SK-N-SH (cell line): ENCODE results near the gene SLC12A7. TPM values are rescaled to one million over a fixed set of nuclear protein-coding genes. Genes with fewer than 3 reads are reported as not detected.

ENCODE experiments used
- CTCF ChIA-PET: fragments of 300-600, 350-600 bp; formaldehyde crosslinking; extraction: SDS; loops from one replicate; lab custom pipeline; 2021; lab: Yijun Ruan, JAX
- POLR2A ChIA-PET: fragments of 350-600 bp; sonication (Branson Sonifier 250); formaldehyde crosslinking; extraction: SDS; loops from one replicate; lab custom pipeline; 2020; ENCODE audit warnings: antibody characterized with exemption, inconsistent platforms; lab: Yijun Ruan, JAX
- DNase-seq: peaks from one replicate; pipeline ENCODE4 v3.0.0; 2012
- H2AFZ ChIP-seq: fragments of 200-600 bp; sonication (generic); 2 replicates; pipeline ENCODE4 v1.8.1; 2016; ENCODE audit warnings: antibody characterized with exemption, mild to moderate bottlenecking, low read depth
- H3F3A ChIP-seq: fragments of 200-600 bp; sonication (generic); replicated peaks from 2 replicates; pipeline ENCODE3; 2016; ENCODE audit warnings: antibody characterized with exemption, mild to moderate bottlenecking; ENCODE audit not compliant: insufficient read depth
- H3K27ac ChIP-seq, 2 experiments: fragments of 200-500 bp in 1 of 2; fragments of 200-600 bp in 1 of 2; sonication (Bioruptor generic) in 1 of 2; sonication (generic), shearing (Covaris generic) in 1 of 2; 2 replicates each; pipeline versions ENCODE4 v1.5.1 to v1.6.1; 2014 to 2016; ENCODE audit warnings: low read depth in 2 of 2, inconsistent platforms in 1 of 2, low read length in 1 of 2, mild to moderate bottlenecking in 1 of 2, mixed read lengths in 1 of 2
- H3K27me3 ChIP-seq: fragments of 200-600 bp; sonication (generic), shearing (Covaris generic); 2 replicates; pipeline ENCODE4 v1.6.1; 2016; ENCODE audit warnings: mixed run types; ENCODE audit not compliant: insufficient read depth
- H3K36me3 ChIP-seq, 2 experiments: fragments of 200-500 bp in 1 of 2; fragments of 200-600 bp in 1 of 2; sonication (Bioruptor generic) in 1 of 2; sonication (generic) in 1 of 2; replicated peaks in 1 of 2; 2 replicates each; pipeline versions ENCODE3 to v1.5.1; 2014 to 2016; ENCODE audit warnings: low read length in 1 of 2, mild to moderate bottlenecking in 1 of 2; ENCODE audit not compliant: insufficient read depth in 2 of 2, control insufficient read depth in 1 of 2
- H3K4me1 ChIP-seq, 2 experiments: fragments of 200-500 bp in 1 of 2; fragments of 200-600 bp in 1 of 2; sonication (Bioruptor generic) in 1 of 2; sonication (generic), shearing (Covaris generic) in 1 of 2; 2 replicates each; pipeline versions ENCODE4 v1.5.1 to v1.6.1; 2014 to 2016; ENCODE audit warnings: low read depth in 1 of 2, low read length in 1 of 2, mixed run types in 1 of 2; ENCODE audit not compliant: insufficient read depth in 2 of 2, control insufficient read depth in 1 of 2
- H3K4me2 ChIP-seq: fragments of 200-600 bp; sonication (generic), shearing (Covaris generic); 2 replicates; pipeline ENCODE4 v1.6.1; 2017; ENCODE audit warnings: mixed run types
- H3K4me3 ChIP-seq, 2 experiments: fragments of 200-500 bp in 1 of 2; fragments of 200-600 bp in 1 of 2; sonication (Bioruptor generic) in 1 of 2; sonication (generic), shearing (Covaris generic) in 1 of 2; 2 replicates each; pipeline versions ENCODE4 v1.5.1 to v1.8.1; 2014 to 2016; ENCODE audit warnings: low read depth in 2 of 2, inconsistent platforms in 1 of 2, low read length in 1 of 2, mild to moderate bottlenecking in 1 of 2, mixed read lengths in 1 of 2, moderate library complexity in 1 of 2
- H3K79me2 ChIP-seq: fragments of 200-600 bp; sonication (generic); 2 replicates; pipeline ENCODE4 v1.8.1; 2017; ENCODE audit warnings: mild to moderate bottlenecking; ENCODE audit not compliant: insufficient read depth
- H3K9ac ChIP-seq: fragments of 200-600 bp; sonication (generic); 2 replicates; pipeline ENCODE4 v1.6.1; 2017; ENCODE audit warnings: mixed run types
- H3K9me2 ChIP-seq: fragments of 200-600 bp; sonication (generic); 2 replicates; pipeline ENCODE4 v1.6.1; 2017; ENCODE audit warnings: mixed run types
- H3K9me3 ChIP-seq: fragments of 200-600 bp; sonication (generic); 2 replicates; pipeline ENCODE4 v1.6.1; 2017; ENCODE audit warnings: mixed run types, mild to moderate bottlenecking, moderate library complexity
- H4K20me1 ChIP-seq: fragments of 200-600 bp; sonication (generic); 2 replicates; pipeline ENCODE4 v1.6.1; 2017; ENCODE audit warnings: mild to moderate bottlenecking, mixed run types; ENCODE audit not compliant: insufficient read depth
- CTCF ChIP-seq: fragments of 200-600 bp; sonication (generic); IDR thresholded peaks from 2 replicates; pipeline ENCODE4 v1.6.1; 2017; ENCODE audit warnings: antibody characterized with exemption, mild to moderate bottlenecking, moderate library complexity
- ELF1 ChIP-seq: IDR thresholded peaks from 2 replicates; pipeline ENCODE4 v1.4.0; 2012
- EP300 ChIP-seq, 2 experiments: IDR thresholded peaks; 2 replicates each; pipeline versions ENCODE4 v1.4.0 to v1.6.1; 2012; ENCODE audit warnings: borderline replicate concordance in 1 of 2, low read depth in 1 of 2, low read length in 1 of 2
- FOSL2 ChIP-seq: IDR thresholded peaks from 2 replicates; pipeline ENCODE4 v1.4.0; 2012; ENCODE audit warnings: low read depth, mild to moderate bottlenecking, moderate library complexity, borderline replicate concordance
- FOXJ3 ChIP-seq: sonication (generic); formaldehyde crosslinking; IDR thresholded peaks from 2 replicates; pipeline ENCODE4 v1.5.1; 2020; ENCODE audit warnings: mild to moderate bottlenecking, missing genetic modification reagents
- IRF3 ChIP-seq: fragments of 150-350 bp; IDR thresholded peaks from 2 replicates; pipeline ENCODE4 v1.6.1; 2016; ENCODE audit warnings: mild to moderate bottlenecking, low read depth, low read length
- JUND ChIP-seq: IDR thresholded peaks from 2 replicates; pipeline ENCODE4 v1.4.0; 2012
- MXI1 ChIP-seq: IDR thresholded peaks from 2 replicates; pipeline ENCODE4 v1.6.1; 2012; ENCODE audit warnings: mild to moderate bottlenecking, low read depth, low read length, improper control_type of control experiment
- NFIC ChIP-seq: IDR thresholded peaks from 2 replicates; pipeline ENCODE4 v1.4.0; 2012; ENCODE audit warnings: borderline replicate concordance
- PBX3 ChIP-seq: IDR thresholded peaks from 2 replicates; pipeline ENCODE4; 2012
- RXRA ChIP-seq: IDR thresholded peaks from 2 replicates; pipeline ENCODE4 v1.4.0; 2012; ENCODE audit warnings: low read depth, mild to moderate bottlenecking, borderline replicate concordance
- SIN3A ChIP-seq: IDR thresholded peaks from 2 replicates; pipeline ENCODE4 v1.6.1; 2012; ENCODE audit warnings: low read depth, mild to moderate bottlenecking, low read length, moderate library complexity, borderline replicate concordance
- SMC3 ChIP-seq: IDR thresholded peaks from 2 replicates; pipeline ENCODE4 v1.6.1; 2012; ENCODE audit warnings: low read depth, low read length, improper control_type of control experiment
- TAF1 ChIP-seq: IDR thresholded peaks from 2 replicates; pipeline ENCODE4 v1.6.1; 2012; ENCODE audit warnings: low read depth, mild to moderate bottlenecking, low read length, moderate library complexity, borderline replicate concordance
- TCF12 ChIP-seq: IDR thresholded peaks from 2 replicates; pipeline ENCODE4 v1.4.0; 2012
- USF2 ChIP-seq: fragments of 150-350 bp; IDR thresholded peaks from 2 replicates; pipeline ENCODE4 v1.6.1; 2017; ENCODE audit warnings: antibody characterized with exemption, low read length, low read depth, borderline replicate concordance
- WGBS: methylation state at CpG from one replicate; pipeline ENCODE4 v1.1.6; 2017; ENCODE audit warnings: low lambda C conversion rate; 5-methylcytosine and 5-hydroxymethylcytosine counted together
- polyA plus RNA-seq, 3 experiments: library from polyadenylated mRNA; depleted of rRNA; stranded (reverse); fragments of >200 nt; gene quantifications; 2 replicates each; pipeline ENCODE4 v1.2.3, GENCODE V29; 2012

Gene SLC12A7
- polyA plus RNA-seq, 1 of the 3 experiments (the other 2 are of a cell fraction), result 2.6 TPM

- Histone ChIP-seq H3K79me2 (no peaks in the 10 kb centered on the region), H4K20me1 (no peaks in the 10 kb centered on the region), H3K4me1 (peaks cover 0 to 20% of the 10 kb centered on the region in 2 experiments; a peak in 2 of 4 replicates), H3F3A (no peaks in the 10 kb centered on the region), H3K36me3 (no peaks in the 10 kb centered on the region), H3K9ac (no peak overlapping the region), H3K9me2 (no peaks in the 10 kb centered on the region), H3K9me3 (no peaks in the 10 kb centered on the region), H3K27ac (no peak overlapping the region), H3K4me2 (no peak overlapping the region), H3K27me3 (no peaks in the 10 kb centered on the region), H3K4me3 (no peak overlapping the region)
- CTCF ChIA-PET, result interaction anchor here (0.9 to 1.5 kb wide), 6 partner anchors 9 to 536 kb away, joined by 3 to 4 read pairs (median 4); no protein-coding TSS in a partner anchor
- 70% methylated on average over 6 of the region's 15 CpGs for WGBS
- DNase-seq, result no peak
- POLR2A ChIA-PET, result no interaction called here
- TF ChIP-seq FOSL2 (no peak), IRF3 (no peak), EP300 (IDR thresholded peaks at IDR 0.05; ENCODE audit: borderline replicate concordance in 1 of 2, low read depth in 1 of 2, low read length in 1 of 2) (no peak), NFIC (no peak), SIN3A (no peak), TCF12 (no peak), MXI1 (no peak), PBX3 (no peak), CTCF (no peak), USF2 (no peak), SMC3 (no peak)
- TF ChIP-seq, all 33 proteins: peak for 0
- H2AFZ ChIP-seq, result no peak overlapping the region
Observed at GRCh38 chr5:1118738-1119137, 6.9 kb upstream of the SLC12A7 start.

GRCh38 chr5:1118231-1118698 is 6.4 kb upstream of the SLC12A7 start:
- ChIA-PET CTCF (interaction anchor here (0.9 to 1.5 kb wide), 5 partner anchors 9 to 536 kb away, joined by 3 to 4 read pairs (median 4); no protein-coding TSS in a partner anchor), POLR2A (no interaction called here)
- no peaks in the 10 kb centered on the region for H3K9me2 ChIP-seq
- H3F3A ChIP-seq, result no peaks in the 10 kb centered on the region
- peaks cover 0 to 20% of the 10 kb centered on the region in 2 experiments; a peak in 2 of 4 replicates for H3K4me1 ChIP-seq
- H3K9ac ChIP-seq, result no peak overlapping the region
- H3K27ac ChIP-seq, result no peak overlapping the region
- no peak overlapping the region for H3K4me2 ChIP-seq
- no peaks in the 10 kb centered on the region for H4K20me1 ChIP-seq
- no peaks in the 10 kb centered on the region for H3K9me3 ChIP-seq
- no peaks in the 10 kb centered on the region for H3K36me3 ChIP-seq
- no peaks in the 10 kb centered on the region for H3K79me2 ChIP-seq
- WGBS, result 58% methylated on average over 15 of the region's 16 CpGs
- DNase-seq, result no peak
- no peaks in the 10 kb centered on the region for H3K27me3 ChIP-seq
- H3K4me3 ChIP-seq, result no peak overlapping the region
- TF ChIP-seq TAF1 (no peak), TCF12 (no peak), FOXJ3 (CRISPR knock-in tag) (no peak), JUND (no peak), SMC3 (no peak), ELF1 (no peak), IRF3 (no peak), RXRA (no peak), EP300 (IDR thresholded peaks at IDR 0.05; ENCODE audit: borderline replicate concordance in 1 of 2, low read depth in 1 of 2, low read length in 1 of 2) (no peak)
- H2AFZ ChIP-seq, result no peak overlapping the region
